Left renal cortex interstitium (tissue), 4 donors: ENCODE measurements around the gene CDH12. TPM values are rescaled to one million over a fixed set of nuclear protein-coding genes. Genes with fewer than 3 reads are reported as not detected.
"Not testable (repeated sequence)": the region's sequence is repeated elsewhere in the genome, so short reads cannot be mapped to it uniquely, and the experiment has no call there.

Experiments used
- DNase-seq, 4 donors: peaks; one replicate each; pipeline ENCODE4 v3.0.0-alpha.2; 2013; ENCODE audit warnings: low read depth in 4 of 4, low spot score in 2 of 4, missing footprints in 1 of 4
- polyA plus RNA-seq, 4 donors: library from polyadenylated mRNA; unstranded; fragments of 120-200 nt; gene quantifications; one replicate each; pipeline ENCODE4 v1.2.1, GENCODE V29; 2013; ENCODE audit not compliant: insufficient read length in 4 of 4

The CDH12 gene
- polyA plus RNA-seq, 4 donors, result 5.7 to 7.1 (median 6.4) TPM

DNA sequence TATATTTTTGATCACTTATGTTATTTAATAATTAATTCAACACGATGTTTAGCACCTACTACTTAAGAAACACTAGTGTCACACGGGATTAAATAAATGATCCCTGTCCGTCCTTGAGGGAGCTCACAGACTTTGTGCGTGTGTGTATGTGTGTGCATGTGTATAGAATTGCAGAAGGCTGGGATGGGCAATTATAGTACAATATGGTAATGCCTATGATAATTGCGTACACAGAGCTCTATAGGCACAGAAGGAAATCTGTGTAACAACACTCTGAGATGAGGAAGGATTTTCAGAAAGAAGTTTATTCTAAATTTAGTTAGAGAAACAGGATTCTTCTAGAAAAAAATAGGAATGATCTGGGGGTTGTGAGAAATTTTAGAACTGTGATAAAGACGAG is 76.9 kb downstream of the CDH12 start:
- DNase-seq, result no peak

DNA sequence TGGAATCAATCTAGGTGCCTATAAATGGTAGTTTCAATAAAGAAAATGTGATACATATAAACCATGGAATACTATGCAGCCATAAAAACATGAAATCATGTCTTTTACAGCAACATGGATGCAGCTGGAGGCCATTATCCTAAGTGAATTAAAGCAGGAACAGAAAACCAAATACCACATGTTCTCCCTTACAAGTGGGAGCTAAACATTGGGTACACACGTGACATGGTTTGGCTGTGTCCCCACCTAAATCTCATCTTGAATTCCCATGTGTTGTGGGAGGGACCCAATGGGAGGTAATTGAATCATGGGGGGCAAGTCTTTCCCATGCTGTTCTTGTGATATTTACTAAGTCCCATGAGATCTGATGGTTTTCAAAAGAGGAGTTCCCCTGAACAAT is 78.9 kb downstream of the CDH12 start:
- DNase-seq, result not testable (repeated sequence)

DNA sequence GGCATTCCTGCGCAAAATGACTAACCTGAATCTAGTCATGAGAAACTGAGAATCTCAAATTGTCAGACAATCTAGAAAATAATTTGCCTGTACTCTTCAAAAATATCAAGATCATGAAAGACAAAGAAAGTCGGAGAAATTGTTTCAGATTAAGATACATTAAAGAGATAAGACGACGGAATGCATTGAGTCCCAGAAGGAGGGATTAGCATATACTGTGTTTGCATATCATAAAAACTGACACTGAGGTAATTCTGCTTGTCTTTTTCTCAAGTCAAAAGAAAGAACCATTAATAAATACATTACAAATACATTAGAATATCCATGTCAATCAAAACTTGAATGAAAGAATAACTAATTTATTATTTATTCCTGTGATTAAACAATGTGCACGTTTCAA is 88.4 kb downstream of the CDH12 start:
- DNase-seq, result no peak

DNA sequence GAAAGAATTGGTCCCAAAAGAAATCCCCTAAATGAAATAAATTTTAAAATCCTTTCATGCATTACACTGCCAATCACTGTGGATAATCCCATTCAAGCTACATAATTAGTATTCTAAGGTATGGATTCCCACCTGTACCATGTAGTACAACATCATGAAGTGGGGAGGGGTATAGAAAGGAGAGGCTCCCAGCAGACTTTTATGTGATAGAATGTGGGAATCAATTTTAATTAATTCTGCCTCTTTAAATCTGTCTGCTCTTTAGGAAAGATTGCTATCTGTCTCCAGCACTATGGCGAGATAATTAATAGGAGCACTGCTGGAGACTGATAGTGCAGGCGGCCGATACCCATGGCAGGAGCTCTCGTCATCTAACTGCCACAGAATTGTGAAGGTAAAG is 95.4 kb downstream of the CDH12 start:
- DNase-seq, result no peak

DNA sequence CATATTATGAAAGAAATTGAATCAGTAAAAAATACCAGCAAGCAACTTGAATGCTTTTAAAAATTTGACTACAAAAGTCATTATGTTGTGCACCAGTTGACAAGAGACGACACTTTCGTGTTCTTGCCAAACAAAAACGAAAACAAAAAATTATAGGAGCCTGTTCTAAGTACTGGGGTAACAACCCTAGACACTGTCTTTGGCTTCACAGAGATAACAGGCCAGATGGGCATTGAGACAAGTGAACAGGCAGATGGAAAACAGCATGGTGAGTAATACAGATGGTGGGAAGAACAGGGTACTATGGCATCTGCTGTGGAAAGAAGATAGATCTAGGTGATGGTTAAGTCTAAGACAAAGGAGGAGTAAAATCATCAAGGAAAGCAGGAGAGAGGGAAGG is 99.0 kb downstream of the CDH12 start:
- DNase-seq, result no peak

DNA sequence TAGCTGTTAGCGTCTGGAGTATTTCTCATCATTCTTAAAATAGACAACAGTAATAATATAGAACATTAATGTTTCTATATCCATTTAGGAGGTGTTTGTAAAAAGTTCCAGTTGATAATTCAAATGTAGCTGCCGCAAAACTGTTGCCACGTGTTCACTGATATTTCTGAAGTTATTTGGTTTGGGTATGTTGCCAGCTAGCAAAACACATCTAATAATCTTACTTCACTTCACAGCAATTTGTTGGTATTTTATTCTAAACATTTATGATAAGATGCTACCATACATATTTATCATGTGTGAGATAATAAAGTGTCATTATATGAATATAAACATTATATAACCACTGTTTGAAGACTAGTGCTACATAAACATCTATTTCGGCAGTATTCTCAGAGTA is 101.6 kb downstream of the CDH12 start:
- no peak for DNase-seq

DNA sequence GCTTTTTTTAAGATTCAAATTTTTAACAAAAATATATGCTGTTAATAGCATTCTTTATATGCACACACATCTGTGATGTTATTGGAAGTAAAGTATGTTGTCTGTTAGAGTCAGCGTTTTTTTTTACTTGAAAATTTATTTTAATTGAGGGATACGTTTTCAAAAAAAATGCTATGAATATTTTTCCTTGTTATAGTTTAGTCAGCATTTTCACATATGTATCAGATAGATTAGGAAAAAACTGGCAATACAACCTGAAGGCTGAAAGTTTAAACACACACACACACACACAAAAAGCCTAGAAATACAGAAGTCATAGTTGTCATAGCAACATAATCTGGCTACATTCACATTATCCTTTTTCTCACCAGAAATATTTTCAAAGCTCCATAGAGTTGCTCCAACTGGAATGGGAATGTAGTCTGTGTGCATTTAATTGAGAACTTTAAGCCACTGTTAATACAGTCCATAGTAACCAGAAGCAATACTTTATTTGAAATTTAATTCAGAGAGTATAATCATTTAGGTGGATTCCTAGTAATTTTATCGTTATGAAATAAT is 116.6 kb downstream of the CDH12 start:
- no peak for DNase-seq

DNA sequence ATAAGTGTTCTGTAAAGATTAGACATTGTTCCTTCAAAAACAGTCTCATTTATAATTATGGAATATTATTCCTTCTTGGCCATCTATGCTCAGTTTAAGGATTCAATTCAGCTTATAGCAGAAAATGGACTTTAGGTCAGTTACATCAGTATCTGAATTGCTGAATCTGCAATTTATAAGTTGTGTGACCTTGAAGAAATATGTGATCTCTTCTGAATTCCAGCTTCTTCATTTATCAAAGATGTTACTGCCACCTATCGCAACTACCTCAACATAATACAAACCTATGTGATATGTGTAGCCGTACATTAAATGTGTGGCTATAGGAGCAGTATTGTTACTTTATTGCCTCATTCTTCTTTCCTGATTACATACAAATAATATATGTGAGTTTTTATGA is 118.2 kb downstream of the CDH12 start:
- no peak for DNase-seq

DNA sequence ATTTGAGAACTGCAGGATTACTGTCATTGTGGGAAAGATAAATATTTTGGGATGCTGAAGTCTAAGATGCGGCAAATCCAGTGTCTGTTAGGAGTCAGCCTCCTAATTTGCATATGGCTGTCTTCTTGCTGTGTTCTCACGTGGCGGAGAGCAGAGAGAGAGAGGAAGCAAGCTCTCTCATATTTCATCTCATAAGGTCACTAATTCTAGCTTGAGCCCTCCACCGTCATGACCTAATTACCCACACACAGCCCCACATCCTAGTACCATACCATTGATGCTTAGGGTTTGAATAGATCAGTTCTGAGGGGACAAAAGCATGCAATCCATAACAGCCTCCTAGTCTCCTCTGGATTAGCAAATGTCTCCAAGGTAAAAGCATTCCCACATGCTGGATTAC is 124.5 kb downstream of the CDH12 start:
- DNase-seq, result no peak

DNA sequence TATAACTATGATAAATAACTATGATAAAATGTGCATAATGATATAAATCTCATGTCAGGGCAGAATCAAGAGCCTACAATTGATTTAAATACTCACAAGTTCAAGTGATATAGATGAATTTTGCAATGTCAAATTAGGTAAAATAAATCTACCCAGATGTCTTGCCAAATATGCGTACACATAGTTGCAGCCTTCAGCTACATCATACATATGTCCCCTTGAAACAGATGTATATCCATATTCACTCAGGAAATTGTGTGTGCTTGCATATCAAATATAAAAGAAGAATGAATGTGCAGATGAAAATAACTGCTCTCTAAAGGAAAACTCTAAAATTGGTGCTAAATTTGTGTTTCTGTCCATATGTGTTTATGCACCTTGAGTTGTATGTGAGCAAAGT is 130.7 kb downstream of the CDH12 start:
- DNase-seq, result no peak

DNA sequence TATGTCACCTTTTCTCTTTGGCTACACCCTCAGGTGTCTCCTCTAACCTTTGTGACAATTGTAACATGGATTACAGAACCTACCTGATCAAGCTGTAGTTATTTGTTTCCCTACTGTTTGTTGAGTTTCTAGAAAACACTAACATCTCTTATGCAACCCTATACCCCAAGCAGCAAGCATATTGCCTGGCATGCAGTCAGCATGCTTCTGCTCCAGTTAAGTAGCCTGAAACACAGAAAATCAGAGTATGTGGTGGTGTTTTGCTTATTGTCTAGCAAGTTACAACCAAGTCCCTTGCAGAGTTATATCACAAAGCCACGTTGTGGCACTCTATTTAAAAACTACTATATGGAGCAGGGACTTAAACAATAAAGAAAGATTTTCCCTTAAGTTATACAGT is 131.1 kb downstream of the CDH12 start:
- no peak for DNase-seq

DNA sequence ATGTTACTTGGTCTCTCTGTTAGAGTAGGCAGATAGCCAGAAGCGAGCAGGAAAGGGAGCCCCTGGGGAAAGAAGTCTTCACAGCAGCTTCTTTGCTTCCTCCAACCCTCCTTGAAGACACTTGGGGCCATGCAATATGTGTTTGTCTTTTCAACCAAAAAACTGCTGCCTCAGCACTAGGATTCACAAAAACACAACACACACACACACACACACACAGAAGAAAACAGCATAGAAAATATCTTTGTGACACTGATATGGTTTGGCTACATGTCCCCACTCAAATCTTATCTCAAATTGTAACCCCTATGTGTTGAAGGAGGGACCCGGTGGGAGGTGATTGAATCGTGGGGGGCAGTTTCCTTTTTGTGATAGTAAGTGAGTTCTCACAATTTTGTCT is 133.3 kb downstream of the CDH12 start:
- no peak for DNase-seq

DNA sequence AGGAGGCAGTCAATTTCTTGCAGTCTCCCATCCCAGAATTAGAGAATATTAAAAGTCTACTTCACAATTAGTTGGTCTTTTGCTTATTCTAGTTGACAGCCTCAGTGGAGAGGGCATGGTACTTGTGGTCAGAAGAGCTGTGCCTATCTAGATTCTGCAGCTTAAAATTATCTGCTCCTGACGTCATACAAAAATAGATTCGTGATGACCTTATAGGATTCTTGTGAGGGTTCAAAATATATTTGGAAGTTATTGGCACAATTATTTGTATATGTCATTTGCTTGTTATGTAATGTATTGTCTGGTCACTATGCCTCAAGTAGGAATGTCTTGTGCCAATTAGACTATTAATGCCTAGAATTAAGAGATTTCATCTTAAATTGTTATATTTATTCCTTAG is 142.5 kb downstream of the CDH12 start:
- DNase-seq, result no peak

DNA sequence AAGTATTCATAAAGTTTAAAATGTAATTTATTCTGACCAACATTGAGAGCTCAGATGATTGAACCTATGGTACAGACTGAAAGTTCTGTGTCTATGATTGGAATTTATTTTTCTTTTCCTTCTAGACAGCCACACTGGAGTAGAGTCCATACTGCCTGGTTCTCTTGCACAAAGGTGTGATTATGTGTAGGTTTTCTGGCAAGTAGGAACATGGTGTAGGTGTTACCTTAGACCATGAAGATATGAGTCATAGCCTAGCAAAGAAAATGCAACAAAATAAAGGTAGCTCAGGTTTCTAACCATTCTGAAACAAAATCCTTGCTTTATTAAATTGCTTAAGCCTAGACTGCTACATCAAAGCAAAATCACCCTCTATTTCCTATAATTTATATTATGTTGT is 143.4 kb downstream of the CDH12 start:
- no peak for DNase-seq

DNA sequence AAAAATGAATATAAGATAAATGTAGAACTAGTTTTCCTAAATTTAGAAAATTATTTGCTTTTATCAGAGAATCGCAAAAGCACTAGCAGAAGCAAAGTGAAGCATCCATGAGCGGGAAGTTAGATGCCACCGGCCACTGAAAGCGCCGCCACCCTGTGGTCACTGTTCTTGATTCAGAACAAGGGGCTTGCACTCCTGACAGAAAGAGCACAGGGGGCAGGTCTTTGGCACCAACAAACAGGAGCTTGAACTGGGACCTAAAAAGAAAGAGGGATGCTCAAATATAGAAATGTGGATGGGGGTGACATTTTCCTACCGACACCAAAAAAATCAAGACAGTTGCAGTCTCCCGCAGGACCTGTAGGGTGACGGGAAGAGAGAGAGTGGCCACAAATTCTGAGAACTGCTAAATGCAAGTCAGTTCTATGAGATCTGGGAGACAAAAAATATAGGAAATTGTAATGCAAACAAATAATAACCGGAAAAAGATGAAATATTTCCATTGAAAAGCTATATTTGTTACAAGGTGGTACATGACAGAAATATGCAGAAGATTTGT is 144.3 kb downstream of the CDH12 start:
- DNase-seq, result no peak

DNA sequence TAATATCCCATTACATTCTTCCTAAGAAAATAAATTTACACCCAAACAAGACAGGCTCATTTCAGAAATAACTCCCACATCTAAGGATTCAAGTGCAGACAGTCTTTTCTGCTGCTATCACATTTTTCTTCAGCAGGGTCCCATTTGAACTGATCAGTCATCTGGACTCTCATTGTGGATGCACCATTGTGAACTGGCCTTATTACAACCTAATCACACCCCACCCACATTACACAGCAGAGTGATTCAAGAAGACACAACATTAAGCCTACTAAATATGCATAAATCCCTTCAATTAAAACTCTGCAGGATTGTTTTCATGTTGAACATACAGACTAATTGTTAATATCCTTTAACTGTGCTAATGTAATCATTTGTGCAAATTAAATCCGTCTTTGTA is 146.2 kb downstream of the CDH12 start:
- DNase-seq, result no peak

DNA sequence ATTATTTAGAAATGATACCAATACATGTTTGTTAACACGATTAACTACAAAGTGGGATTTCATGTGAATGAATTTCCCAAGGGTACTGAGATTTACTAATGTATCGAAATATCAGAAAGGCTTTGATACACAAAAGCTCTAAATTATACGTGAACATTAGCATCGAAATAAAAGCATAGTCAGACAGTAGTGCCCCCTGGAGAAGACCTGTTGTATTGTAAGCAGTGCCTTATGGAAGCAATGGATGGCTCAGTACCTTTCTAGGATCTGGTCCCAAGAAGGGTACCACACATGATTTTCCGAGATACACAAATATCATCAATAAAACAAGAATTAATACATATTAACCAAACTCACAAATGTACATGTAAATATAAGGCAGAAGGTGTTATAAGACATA is 153.8 kb downstream of the CDH12 start:
- no peak for DNase-seq

DNA sequence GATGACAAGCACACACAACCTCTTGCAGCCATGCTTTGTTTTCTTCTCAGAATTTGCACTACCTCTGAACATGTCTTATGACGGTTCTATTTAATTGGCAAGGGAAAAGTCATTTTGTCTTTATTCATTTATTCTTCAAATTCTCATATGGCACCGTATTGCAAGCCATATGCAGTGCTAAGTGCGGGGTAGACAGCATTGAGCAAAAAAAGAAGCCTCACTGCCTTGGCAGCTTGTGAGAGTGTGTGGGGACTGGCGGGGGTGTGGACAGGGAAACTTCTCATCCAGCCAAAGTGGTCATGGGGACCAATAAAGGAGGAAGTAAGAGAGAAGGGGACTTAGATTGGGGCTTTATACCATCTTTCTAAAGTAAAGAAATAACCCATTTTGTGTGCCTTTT is 160.0 kb downstream of the CDH12 start:
- DNase-seq, result no peak

DNA sequence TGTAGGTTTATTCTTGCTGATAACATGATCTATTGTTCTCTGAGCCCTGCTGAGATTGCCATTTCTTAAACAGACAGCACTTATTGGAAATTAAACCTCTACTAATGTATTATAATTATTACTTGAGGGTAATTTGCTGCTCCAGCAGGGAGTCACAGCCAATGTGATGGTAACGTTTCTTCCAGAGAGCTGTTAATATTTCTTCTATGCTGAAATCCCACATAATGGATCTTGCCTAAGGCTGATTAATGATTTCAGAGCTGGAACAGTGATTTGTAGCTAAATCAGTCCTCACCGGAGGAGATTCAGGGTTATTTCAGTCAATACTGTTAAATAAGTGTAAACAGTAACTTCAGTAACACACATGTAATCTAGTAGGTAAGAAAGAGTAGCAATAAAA is 170.1 kb downstream of the CDH12 start:
- no peak for DNase-seq

DNA sequence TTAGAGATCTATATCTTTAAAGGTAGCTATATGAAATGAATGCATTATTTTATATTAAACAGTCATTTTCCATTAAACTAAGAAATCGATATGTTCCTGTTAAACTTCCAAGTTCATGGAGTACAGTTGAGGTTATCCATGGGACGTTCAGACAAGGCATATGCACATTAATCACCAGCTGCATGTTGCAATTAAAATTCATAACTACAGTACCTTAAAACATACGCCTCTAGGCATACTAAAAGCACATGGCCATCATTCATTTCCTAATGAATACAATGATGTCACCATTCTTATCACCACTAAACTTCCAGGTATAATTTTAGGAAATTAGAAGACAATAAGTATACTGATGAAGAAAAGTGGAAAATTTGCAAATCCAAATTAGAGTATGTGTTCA is 174.3 kb downstream of the CDH12 start:
- DNase-seq, result no peak

DNA sequence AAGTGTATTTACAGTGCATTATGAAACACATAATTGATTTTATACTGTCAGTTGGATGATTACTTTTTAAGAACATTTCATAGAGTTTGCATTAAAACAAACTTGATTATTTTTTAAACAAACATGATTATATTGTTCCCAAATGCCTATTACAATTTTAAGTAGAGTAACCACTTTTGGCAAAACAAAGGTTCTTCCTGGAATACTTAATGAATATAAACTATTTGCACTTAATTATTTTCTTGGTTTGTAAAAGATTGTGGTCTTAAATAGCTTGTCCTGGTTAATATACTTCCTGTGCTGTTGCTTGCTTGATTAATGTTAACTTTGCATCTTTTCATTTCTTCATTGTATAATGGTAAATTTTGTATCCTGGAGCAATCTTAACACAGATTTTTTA is 180.0 kb downstream of the CDH12 start:
- DNase-seq, result no peak

DNA sequence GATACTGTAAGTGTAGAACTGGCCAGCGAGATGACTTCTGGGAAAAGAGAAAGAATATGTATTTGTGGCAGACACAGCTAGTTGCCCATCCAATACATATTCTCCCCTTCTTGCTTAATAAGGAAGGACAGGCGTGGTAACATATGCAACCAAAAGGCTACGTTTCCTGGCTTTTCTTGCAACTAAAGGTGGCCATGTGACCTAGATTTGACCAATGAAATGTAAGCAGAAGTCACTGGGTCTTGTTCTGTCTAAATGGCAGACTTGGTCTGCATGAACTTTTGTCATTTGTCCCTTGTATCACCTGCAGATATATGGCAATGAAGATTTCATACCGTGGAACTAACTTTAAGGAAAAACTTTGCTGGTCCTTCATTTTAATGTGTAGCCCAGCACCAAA is 183.8 kb downstream of the CDH12 start:
- no peak for DNase-seq

DNA sequence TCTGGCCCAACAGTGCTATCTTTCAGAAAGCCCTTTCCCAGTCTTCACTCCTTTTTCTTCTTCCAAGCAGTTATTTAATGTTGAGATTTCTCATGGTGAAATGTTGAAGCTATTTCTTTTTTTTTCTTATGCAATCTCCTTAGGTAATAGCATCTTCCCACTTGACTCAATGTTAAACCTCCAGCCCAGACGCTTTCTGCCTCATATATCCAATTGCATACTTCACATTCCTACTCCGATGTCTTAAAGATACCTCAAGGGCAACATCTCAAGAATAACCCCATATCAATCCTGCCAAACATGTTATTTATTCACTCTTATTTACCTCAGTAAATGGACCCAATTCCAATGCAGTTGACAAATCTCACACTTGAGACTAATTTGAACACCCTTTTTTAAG is 187.3 kb downstream of the CDH12 start:
- no peak for DNase-seq
